Neural cell (in vitro differentiated cells): ENCODE data around the gene CLDN18.

Experiments
- CTCF ChIP-seq: fragments of 450-650 bp; IDR thresholded peaks from 2 replicates; pipeline ENCODE4 v1.5.1; 2014; ENCODE audit warnings: antibody characterized with exemption, mild to moderate bottlenecking, moderate library complexity; ENCODE audit not compliant: poor library complexity, severe bottlenecking
- EP300 ChIP-seq: fragments of 450-650 bp; conservative IDR thresholded peaks from 2 replicates; pipeline ENCODE4 v1.6.1; 2014; ENCODE audit warnings: antibody characterized with exemption, mild to moderate bottlenecking, moderate library complexity; ENCODE audit not compliant: poor library complexity, severe bottlenecking
- EZH2 ChIP-seq: fragments of 200-600, 300-800 bp; shearing (Covaris generic), sonication (generic); IDR thresholded peaks from 2 replicates; pipeline ENCODE4 v1.6.1; 2014; ENCODE audit warnings: antibody characterized with exemption, low read length, borderline replicate concordance, mild to moderate bottlenecking; ENCODE audit not compliant: insufficient read depth, poor library complexity, severe bottlenecking
- POLR2AphosphoS5 ChIP-seq: IDR thresholded peaks from 2 replicates; pipeline ENCODE4 v1.6.1; 2012
- RAD21 ChIP-seq: fragments of 450-650 bp; conservative IDR thresholded peaks from 2 replicates; pipeline ENCODE4 v1.6.1; 2014; ENCODE audit warnings: antibody characterized with exemption, mild to moderate bottlenecking, moderate library complexity

- TF ChIP-seq CTCF (no peak), POLR2AphosphoS5 (no peak), EZH2 (no peak), EP300 (no peak), RAD21 (no peak)
Measured at GRCh38 chr3:138078096-138078495, 68.1 kb downstream of the CLDN18 start.
